ENCODE results near the gene NFAM1.

The NFAM1 gene

DNA sequence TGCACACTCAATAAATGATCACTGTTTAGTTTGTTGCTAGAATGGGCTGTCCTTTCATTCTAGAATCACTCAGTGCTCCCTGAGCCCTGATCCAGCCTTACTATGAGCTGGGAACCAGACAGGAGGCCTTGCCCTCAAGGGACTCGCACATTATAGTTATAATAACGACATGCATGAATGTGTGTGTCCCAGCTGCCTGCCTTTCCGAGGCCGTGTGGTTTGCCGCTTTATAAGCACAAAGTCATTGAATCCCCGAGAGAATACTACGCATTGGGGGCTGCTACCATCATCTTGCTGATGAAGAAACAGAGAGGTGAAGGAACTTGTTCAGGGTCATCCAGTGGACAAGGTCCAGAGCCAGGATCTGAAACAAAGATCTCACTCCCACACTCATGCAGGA, 75.7 kb downstream of the NFAM1 start:
- no peak for FAIRE-seq

DNA sequence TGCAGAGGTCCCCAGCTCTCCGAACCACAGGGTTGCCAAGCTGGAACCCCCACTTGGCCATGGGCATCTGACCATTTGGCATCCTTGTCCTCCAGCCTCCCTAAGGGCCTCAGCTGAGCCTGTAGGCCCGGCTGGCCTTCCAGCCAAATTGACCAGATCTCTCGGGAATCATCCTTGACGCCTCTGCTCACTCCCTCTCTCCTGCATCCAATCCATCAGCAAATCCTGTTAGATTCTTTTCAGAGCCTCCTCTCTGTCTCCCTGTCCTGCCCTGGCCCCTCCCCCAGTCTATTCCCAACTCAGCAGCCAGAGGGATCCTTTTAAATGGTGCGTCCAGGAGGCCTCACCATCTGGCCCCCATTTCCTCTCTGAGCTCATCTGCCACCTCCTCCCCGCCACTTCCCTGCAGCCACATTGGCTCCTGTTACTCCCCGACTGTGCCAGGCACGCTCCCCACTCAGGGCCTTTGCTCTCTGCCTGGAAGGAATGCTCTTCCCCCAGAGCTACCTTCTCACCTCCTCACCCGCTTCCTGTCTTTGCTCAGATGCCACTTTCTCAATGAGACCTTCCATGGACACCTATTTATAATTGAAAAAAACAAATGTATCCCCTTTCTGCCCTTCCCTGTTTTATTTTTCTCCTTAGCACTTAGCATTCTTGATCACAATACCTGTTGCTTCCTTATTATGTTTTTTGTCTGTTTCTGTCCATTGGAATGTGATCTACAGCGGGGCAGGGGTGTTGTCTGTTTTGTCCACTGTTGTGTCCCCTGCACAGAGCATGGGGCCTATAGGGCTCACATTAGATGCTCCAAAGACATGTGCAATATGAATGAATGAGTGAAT, 78.1 kb downstream of the NFAM1 start:
- no peak for FAIRE-seq

DNA sequence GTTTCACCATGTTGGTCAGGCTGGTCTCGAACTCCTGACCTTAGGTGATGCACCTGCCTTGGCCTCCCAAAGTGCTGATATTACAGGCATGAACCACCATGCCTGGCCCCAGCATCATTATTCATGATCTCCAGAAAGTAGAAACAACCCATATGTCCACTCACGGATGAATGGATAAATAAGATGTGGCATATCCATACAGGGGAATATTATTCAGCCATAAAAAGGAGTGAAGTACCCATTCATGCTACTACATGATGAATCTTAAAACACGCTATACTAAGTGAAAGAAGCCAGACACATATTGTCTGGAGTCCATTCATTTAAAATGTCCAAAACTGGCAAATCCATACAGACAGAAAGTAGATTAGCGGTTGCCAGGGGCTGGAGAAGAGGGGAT, 81.8 kb downstream of the NFAM1 start:
- FAIRE-seq: no peak

DNA sequence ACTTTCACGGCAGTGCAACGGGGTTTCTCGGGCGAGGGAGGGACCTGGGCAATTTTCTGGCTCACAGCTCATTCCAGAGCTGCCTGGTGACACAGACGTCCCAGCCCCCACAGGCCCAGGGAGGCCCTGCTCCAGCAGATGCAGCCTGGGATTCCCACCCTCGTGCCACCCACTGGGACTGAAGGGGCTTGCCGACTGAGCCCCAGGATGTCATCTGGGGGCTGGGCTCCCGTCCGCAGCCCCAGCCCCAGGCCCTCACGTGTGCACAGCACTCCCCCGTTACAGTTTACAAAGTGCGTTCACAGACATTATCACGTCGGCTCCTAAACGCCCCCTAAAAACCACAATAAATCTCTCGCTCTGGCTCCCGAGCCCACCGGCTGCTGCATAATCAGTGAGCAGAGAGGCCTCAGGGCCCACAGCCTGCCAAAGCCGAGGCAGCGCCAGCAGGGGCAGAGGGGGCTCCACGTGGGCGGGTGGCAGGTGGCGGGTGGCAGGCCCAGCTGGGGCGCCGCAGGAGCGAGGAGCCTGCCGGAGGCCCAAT, 84.8 kb downstream of the NFAM1 start:
- FAIRE-seq: no peak

DNA sequence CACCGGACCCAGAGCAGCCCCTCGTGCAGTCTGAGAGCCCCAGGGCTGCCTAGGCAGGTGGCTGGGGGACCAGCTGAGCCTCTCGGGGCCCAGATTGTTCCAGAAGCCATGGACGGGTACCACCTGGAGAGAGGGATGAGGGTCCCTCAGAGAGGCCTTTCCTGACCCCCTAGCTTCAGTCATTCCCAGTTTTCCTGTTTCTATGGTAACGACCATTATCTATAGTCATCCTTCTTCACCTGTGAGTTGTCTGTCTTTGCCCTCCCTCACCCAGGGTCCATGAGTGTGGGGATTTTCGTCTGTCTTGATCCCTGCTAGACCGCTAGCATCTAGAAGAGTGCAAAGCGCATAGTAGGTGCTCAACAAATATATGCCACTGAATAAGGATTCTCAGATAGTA, 85.5 kb downstream of the NFAM1 start:
- no peak for FAIRE-seq

DNA sequence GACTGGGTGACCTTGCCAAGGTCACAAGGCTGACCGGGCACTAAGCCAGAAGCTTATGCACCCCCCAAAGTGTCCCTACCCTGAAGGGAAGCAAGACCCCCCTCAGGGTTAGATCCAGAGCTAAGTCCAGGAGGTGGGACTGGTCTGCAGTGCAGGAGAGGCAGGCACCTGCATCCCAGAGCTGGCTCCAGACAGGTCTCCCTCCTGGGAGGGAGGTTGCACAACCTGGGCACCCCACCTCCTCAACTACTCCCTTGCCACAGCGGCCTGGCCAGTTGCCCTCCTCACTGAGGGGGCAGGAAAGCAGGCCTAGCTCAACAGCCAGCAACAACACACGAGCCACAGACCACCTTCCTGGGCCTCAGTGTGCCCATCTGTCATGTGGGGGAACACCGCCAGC, 86.7 kb downstream of the NFAM1 start:
- no peak for FAIRE-seq

DNA sequence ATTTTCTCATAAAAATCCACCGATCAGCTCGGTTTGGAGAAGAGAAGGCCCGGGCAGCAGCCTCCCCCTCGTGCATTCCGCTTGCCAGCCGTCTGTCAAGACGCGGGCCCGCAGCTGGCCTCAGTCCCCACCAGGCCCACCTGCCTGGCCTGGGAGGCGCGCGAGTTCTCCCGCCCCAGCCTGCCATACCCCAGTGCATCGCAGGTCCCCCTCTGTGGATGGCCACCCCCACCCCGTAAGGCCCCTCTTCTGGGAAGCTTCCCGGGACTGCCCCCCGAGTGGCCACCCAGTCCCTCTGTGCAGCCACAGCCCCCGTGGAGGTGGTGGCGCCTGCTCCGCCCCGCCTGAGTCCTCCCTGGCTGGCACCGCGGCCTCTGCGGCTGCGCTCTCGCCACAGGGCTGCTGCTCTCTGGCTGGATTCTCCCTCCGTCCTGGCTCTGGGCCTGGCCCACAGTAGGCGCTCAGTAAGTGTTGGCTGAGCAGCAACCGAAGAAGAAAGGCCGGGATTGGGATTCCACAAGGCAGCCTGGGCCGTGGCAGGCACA, 87.8 kb downstream of the NFAM1 start:
- FAIRE-seq: no peak

DNA sequence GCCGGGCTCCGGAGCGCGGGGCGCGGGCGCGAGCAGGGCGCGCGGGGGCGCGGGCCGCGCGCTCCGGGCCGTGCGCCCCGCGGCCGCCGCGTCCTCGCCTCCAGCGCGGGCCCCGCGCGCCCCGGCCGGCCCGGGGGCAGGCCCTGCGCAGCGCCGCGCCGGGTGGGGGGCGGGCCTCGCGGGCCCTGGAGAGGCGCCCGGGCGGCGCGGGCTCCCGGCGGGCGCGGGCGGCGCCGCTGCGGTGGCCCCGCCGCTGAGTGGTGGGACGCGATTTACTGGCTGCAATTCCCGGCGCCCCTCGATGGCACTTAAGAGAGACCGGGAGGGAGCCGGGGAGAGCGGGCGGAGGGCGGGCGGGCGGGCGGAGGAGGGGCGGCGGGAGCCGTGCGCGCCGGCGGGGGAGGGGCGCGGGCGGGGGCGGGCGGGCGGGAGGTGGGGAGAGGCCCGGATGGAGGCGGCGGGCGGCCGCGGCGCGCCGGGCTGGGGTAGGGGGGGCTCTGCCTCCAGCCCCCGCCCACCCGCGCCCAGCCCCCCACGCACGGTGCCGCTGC, 88.6 kb downstream of the NFAM1 start:
- no peak for FAIRE-seq

DNA sequence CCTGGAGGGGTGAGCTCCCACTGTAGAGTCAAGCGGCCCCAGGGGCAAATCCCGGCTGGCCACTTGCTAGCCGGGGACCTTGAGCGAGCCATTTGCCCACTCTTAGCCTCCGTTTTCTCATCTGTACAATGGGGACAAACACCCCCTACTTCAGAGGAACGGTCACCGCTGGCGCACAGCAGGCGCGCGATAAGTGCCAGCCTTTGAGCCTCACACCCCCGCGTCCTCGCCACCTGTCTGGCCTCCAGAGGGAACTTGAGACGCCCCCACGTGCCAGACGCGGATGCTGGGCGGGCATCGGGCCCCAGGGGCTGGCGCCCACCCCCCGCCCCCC, 89.1 kb downstream of the NFAM1 start:
- FAIRE-seq: no peak

DNA sequence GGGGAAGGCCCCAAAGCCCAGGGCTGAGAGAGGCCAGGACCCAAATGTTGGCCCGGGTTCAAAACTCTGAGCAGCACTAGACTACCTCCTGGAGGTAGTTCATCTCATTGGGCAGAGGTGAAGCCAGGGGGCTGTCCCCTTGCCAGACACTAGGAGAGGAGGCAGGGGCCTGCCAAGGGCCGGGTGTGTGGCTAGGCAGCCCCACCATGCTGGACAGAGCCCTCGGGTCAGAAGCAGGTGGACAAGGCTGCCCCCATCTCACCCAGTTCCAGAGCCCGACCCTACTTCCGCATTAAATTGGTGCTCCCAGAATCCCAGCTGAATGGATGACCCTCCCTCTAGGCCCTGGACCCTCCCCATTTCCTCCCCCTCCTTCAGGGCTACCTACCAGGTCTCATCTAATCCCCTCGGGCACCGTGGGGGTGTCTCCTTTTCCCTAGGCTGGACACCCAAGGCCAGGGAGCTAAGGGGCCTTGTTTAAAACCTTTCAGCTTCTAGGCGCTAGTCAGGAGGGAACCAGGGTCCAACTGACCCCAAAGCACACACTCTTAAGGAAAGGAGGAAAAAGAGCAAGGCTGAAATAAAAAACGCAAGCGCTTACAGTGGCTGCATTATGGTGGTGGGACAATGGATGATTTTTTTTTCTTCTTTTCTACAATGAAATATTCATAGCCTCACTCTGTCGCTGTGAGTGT, 89.6 kb downstream of the NFAM1 start:
- FAIRE-seq: no peak

DNA sequence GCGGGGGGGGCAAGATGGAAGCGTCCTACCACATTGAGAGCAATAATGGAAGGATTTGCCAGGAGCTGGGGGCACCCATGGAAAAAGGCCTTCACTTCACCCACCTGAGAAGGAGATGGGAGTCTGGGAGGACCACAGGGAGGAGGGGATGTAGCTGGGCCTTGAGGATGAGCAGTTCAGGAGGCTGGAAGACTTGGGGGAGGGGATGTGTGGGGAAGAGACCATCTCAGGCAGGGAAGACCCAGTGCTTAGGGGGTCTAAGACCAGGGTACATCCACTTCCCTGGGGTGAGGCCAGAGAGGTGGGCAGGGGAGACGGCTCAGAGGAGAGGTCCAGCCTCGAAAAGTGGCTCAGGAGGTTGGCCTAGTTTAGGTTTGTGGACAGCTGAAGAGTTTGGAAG, 90.4 kb downstream of the NFAM1 start:
- no peak for FAIRE-seq

DNA sequence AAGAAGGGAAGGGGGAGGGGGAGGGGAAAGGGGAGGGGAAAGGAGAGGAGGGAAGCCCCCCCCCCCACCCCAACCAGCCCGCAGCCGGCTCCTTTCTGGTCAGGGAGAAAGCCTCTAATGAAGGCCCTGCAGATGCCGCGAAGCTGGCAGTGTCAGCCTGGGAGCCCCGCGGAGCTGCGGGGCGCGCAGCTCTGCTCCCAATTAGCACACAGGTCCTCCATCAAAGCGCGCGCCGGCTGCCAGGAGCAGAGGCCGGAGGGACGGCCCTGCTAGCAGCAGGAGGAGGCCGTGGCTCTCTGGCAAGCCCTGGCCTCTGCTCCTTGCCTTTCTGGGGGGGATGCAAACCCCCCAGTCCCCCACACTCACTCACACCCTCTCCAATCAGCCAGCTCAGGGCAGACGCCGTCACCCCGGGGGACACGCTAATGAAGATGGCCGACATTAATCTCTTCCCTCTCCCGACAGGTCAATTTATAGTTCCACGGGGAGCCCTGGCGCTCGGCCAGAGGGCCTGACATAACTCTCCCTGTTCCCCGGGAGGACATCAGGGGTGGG, 91.3 kb downstream of the NFAM1 start:
- FAIRE-seq: no peak

DNA sequence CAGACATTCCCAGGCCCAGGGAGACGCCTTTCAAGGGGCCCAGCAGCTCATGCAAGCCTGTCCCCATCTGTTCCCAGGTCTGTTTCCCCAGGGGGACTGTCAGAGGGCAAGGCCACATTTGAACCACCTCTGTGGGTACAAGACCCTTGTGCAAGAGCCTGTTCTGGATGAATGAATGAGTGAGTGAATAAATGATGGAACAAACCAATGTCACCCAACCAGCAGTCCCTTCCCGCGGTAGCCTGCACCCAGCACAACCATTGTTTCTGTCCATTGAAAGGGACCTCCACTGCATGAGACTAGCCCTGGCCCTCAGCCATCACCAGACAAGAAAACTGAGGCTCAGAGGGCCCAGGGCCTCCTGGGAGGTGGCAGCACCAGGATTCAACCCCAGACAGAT, 92.1 kb downstream of the NFAM1 start:
- no peak for FAIRE-seq

DNA sequence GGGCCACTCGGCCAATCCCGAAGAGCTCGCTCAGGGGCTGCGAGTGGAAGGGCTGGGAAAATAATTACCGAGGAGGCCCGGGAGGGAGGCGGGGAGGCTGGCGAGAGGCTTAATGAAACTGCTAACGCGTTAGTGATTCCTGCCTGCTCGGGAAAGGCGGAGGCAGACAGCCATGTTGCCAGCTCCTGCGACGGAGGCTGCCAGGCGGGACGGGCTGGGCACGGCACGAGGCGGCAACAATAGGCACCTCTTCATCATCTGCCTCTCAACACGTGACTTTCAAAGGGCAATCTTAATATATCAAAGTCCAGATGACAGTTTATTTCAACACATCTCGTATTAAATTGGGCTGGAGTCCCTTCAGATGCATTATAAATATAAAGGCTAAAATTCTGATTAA, 93.7 kb downstream of the NFAM1 start:
- FAIRE-seq: no peak

DNA sequence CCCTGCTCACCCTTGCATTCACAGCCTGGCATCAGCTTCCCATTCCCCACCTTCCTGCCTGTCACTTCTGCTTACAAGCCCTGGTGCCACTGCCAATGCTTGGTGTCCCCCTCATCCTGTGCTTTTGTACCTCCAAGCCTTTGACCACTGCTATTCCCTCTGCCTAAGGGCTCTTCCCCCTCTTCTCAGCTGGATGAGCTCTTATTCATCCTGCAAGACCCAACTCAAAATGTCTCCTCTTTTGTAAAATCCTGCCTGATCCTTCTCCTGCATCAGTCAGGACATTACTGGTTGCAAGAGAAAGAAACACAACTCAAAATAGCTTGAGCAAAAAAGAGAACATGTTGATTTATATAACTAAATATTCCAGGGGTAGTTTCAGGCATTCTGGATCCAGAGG, 94.8 kb downstream of the NFAM1 start:
- no peak for FAIRE-seq

DNA sequence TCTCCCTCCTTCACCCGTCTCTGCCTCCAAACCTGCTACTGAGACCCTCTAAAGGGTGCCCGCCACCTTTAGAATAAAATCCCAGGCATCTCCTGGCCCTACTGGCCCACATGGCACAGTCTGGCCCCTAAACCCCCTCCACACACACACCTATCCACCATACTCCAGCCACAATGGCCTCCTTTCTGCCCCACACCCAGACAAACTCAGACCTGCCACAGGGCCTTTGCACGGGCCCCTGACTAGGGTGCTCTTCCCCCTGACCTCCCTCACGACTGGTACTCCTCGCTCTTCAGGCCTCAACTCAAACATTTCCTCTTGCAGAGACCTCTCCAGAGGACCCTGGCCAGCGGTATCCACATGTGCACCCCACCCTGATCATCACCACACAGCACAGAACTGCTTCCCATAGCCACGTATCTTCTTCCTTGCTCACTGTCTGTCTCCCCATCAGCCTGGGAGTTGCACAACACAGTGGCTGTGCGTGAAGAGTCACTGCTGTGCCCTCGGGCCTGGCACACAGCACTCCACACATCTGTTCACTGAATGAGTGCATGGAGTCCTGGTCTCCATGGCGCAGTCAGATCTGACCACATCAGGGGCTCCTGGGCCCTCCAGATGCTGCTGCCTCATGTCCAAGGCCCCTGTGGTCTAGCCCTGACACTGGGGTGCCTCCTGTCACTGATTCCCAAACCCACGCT, 95.5 kb downstream of the NFAM1 start:
- no peak for FAIRE-seq

DNA sequence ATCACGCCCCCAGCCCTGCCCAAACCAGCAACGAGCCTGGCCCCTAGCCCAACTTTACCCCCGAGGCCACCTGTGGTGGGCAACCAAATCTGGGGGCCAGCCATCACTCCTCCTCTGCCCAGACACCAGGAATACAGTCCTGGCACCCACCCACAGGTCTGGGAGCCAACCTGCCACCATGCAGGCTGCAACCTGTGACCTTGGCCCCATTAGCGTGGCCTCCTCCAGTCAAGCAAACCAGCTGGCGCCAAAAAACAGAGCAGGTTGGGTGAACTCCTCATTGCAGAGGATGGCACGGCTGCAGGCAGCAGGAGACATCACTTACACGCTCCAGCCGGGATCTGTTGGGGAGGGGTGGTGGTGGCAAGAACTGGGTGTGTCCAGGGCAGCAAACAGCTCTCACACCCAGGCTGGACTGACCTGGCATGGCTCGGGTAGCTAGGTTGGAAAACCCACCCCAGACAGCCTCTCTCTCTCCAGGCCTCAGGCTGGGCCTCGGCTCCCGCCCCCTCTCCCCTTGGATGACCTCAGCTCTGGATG, 96.3 kb downstream of the NFAM1 start:
- FAIRE-seq: no peak

DNA sequence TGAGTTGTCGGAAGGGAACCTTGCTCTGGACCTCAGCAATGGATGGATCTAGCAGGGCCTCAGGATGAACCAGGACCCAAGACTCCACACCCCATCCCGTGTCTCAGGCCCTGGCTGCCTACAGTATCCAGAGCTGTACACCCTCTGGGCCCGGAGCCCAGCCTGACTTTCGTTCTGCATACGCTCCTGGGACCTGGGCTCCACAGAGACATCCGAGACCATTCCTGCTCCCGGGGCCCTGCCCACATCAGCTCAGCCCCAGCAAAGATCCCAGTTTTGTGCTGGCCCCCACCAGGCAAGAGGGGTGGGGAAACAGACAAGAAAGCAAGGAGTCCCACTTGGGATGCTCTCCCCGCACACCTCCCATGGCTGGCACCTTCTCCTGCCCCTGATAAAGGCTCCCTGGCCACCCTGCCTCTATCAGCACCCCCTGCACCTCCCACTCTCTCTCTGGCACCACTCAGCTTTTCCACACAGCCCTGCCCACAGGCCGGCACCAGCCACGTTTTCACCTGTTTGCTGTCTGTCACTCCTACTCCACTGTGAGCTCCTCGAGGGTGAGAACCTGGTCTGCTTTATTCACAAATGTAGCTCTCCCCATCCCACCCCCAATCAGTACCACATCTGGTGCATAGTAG, 97.2 kb downstream of the NFAM1 start:
- no peak for FAIRE-seq

DNA sequence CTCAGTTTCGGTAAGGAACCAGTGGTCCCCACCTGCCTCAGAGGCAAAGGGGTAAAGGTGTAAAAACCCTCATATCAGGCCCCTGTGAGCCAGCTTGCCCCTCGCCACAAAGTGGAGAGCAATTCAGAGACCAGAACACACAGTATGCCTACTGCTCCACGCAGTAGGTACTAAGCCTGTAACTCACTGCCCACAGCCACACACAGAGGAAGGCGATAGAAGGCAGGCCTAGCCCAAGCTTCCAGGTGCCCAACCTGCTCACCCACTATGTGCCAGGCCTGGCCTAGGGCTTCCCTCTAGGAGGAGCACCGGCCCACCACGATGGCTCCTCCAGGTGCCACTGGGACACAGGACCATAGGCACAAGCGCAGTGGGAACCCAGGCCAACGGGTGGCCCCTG, 98.7 kb downstream of the NFAM1 start:
- FAIRE-seq: no peak

DNA sequence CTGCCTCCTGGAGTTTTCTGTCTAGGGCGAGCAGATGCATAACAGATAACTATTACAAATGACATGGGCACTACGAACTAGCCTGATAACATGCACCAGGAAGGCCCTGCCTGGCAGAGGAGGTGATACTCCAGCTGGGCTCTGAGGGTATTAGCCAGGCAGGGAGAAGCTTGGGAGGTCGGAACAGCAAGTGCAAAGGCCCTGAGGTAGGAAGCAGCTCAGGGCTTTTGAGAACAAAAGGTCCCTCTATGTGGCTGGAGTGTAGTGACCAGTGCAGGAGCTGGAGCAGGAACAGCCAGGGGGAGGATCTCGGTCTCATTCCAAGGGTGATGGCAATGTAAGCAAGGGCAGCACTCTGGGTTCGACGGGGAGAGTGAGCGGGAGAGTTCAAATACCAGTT, 100.1 kb downstream of the NFAM1 start:
- FAIRE-seq: no peak

DNA sequence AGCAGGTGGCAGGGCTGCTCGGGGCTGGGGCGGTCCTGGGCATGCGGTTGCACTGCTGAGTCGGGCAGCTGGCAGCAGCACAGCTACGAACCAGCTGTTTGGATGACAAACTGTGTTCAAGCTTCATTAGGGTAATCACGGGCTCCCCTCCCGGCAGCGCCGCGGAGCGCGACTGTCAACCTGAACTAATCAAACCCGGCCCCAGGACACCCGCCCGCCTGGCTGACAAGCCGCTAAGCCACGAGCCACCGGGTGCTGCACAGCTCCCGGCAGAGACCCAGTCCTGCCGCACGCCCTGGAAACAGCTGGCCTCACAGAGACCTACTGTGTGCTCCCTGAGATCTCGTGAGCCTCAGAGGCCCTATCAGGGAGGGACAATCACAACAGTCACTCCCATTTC, 101.2 kb downstream of the NFAM1 start:
- FAIRE-seq: no peak
